GM10248 (cell line): ENCODE results near the gene CYLD.
A peak's percentile ranks its signal among the peaks of the same experiment; 100 is the strongest.

Source experiments
- CTCF ChIA-PET: fragments of 300-600 bp; sonication (Branson Sonifier 250); formaldehyde crosslinking; extraction: SDS; loops from one replicate; lab custom pipeline; 2021; ENCODE audit warnings: antibody characterized with exemption; lab: Yijun Ruan, JAX
- POLR2A ChIA-PET: fragments of 350-650 bp; sonication (Branson Sonifier 250); formaldehyde crosslinking; extraction: SDS; loops from one replicate; lab custom pipeline; 2020; ENCODE audit warnings: antibody characterized with exemption; lab: Yijun Ruan, JAX
- DNase-seq: peaks from one replicate; pipeline ENCODE4 v3.0.0; 2012; ENCODE audit errors: extremely low spot score
- CTCF ChIP-seq: IDR thresholded peaks from 2 replicates; pipeline ENCODE4 v1.5.1; 2012; ENCODE audit warnings: mild to moderate bottlenecking, low read depth; ENCODE audit errors: extremely low read depth, missing control alignments, control extremely low read depth

Gene CYLD

DNA sequence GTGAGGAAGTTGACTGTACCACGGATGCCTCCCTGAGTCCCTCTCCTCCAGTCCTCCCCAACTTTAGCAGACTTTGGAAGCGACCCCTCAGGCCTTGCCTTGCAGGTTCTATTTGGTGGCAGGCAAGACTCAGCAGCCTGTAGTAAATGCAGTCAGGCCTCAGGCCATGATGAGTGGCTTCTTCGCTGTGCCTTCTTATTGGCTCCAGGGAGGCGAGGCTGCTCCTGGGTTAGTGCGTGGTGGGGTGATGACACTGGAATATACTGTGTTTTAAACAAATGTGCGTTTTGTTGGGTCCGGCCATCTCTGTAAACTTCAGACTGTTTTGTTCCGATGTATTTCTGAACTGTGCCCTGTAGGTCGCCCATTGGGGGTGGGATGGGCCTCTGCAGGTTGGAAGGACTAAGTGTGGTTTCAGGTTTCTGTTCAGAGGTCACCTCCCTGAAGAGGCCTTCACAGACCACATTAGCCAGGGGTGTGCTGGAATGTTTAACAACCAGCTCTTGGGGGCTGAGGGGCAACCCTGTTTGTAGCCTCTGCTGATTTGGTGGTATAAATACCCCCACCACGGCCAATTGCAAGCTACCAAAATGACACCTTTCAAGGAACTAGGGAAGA, 62.5 kb downstream of the CYLD start:
- DNase-seq = no peak
- POLR2A ChIA-PET = no interaction called here
- CTCF ChIA-PET = interaction anchor here (1.0 to 9.6 kb wide), 10 partner anchors 9 to 478 kb away, joined by 3 to 232 read pairs (median 34); partner anchors contain the start of gene SNX20
- no peak for TF ChIP-seq CTCF

- ChIA-PET POLR2A (interaction anchor here (0.7 to 1.2 kb wide), 4 partner anchors 13 to 140 kb away, joined by 3 read pairs; partner anchors contain the start of gene CYLD), CTCF (interaction anchor here (0.6 to 9.6 kb wide), 151 partner anchors 9 to 1212 kb away, joined by 3 to 232 read pairs (median 4); partner anchors contain the start of genes ADCY7, BRD7, CNEP1R1 and CYLD)
- TF ChIP-seq CTCF = peak; percentile 96
- peak; percentile 85 for DNase-seq
Observed at GRCh38 chr16:50806099-50807062, 64.5 kb downstream of the CYLD start.

DNA sequence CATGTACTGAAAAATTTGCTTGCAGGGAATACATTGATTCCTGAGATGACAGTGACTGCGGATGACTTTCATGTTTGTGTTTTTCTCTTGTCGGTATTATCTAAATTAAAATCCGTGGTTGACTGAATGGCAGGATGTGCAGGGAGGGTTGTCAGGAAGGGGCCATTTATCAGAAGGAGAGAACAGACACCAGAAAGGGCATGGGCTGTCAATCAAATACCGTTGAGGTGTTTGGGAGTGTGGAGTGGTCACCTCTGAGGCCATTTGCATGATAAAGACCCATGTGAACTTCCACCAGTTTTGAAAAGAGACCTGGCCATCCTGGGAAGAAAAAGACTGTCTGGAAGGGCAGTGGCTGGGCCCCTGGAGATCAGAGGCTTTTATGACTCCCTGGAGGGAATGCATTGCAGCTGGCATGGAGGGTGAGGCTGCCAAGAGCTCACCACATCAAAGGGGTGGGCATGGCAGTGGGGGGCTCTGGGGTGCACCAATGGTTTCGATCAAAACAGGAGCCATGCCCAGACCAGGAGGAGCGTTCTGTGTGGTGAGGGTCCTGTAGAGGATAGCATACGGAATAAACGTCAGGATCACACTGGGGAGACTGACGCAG, 67.1 kb downstream of the CYLD start:
- CTCF ChIA-PET = interaction anchor here (1.1 to 9.6 kb wide), 8 partner anchors 50 to 783 kb away, joined by 3 to 232 read pairs (median 3); no protein-coding TSS in a partner anchor
- no peak for DNase-seq
- POLR2A ChIA-PET = no interaction called here
- no peak for TF ChIP-seq CTCF

- ChIA-PET CTCF (interaction anchor here (0.9 to 9.6 kb wide), 8 partner anchors 63 to 784 kb away, joined by 3 to 232 read pairs (median 3); no protein-coding TSS in a partner anchor), POLR2A (no interaction called here)
- DNase-seq = peak; percentile 65
- no peak for TF ChIP-seq CTCF
Observed at GRCh38 chr16:50809561-50809960, 67.7 kb downstream of the CYLD start.

- no peak for TF ChIP-seq CTCF
- ChIA-PET CTCF (interaction anchor here (0.9 to 9.6 kb wide), 6 partner anchors 13 to 784 kb away, joined by 3 to 232 read pairs (median 4); no protein-coding TSS in a partner anchor), POLR2A (interaction anchor here (0.6 kb wide), 1 partner anchor 375 kb away, joined by 3 read pairs; no protein-coding TSS in a partner anchor)
- no peak for DNase-seq
Observed at GRCh38 chr16:50810241-50810965, 68.5 kb downstream of the CYLD start.
